ENCODE data around the gene WWOX.

DNA sequence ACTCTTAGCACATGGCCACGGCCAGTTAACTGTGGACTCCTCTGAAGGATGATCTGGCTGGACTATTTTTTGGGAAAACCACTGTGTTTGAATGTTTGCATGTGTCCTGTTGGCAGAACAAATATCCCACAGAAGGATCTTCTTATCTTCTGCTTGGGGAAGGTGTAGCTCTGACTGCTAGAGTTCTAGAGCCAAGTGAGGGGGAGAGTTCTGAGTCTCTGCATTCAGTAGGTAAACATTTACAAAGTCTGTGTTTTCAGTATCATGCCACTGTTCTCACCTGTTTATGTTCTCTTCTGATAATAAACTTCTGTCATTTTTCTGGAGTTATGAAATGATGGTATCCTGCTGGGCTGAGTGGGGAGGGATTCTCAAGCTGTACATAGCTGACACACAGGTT is 241.1 kb downstream of the WWOX start:
- TF ChIP-seq, protein P1, sequence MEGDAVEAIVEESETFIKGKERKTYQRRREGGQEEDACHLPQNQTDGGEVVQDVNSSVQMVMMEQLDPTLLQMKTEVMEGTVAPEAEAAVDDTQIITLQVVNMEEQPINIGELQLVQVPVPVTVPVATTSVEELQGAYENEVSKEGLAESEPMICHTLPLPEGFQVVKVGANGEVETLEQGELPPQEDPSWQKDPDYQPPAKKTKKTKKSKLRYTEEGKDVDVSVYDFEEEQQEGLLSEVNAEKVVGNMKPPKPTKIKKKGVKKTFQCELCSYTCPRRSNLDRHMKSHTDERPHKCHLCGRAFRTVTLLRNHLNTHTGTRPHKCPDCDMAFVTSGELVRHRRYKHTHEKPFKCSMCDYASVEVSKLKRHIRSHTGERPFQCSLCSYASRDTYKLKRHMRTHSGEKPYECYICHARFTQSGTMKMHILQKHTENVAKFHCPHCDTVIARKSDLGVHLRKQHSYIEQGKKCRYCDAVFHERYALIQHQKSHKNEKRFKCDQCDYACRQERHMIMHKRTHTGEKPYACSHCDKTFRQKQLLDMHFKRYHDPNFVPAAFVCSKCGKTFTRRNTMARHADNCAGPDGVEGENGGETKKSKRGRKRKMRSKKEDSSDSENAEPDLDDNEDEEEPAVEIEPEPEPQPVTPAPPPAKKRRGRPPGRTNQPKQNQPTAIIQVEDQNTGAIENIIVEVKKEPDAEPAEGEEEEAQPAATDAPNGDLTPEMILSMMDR (IDR thresholded peaks at IDR 0.05): no peak
- no peak for TF ChIP-seq EZH2 (IDR thresholded peaks at IDR 0.05; ENCODE audit: borderline replicate concordance, insufficient read depth, low read depth, low read length, poor library complexity, severe bottlenecking)
